DND-41 (cell line): Measurements from ENCODE around the gene CPNE4.

Experiments
- ATAC-seq: fragments of 200-7000 bp; cut with Tn5 transposase; 3 replicates; pipeline ENCODE4 v1.9.1; 2021; ENCODE audit warnings: low read depth; ENCODE audit not compliant: insufficient read depth
- DNase-seq: peaks from one replicate; pipeline ENCODE4 v3.0.0-alpha.2; 2020
- H2AFZ ChIP-seq: 2 replicates; pipeline ENCODE4 v1.6.0; 2012; ENCODE audit warnings: low read depth, low read length
- H3K27ac ChIP-seq: 2 replicates; pipeline ENCODE4 v1.5.1; 2012; ENCODE audit warnings: low read length, inconsistent platforms
- H3K27me3 ChIP-seq: fragments of 200-600 bp; sonication (generic); 2 replicates; pipeline ENCODE4 v1.6.0; 2012; ENCODE audit warnings: low read length, mild to moderate bottlenecking, inconsistent platforms; ENCODE audit not compliant: insufficient read depth, poor library complexity
- H3K36me3 ChIP-seq: 2 replicates; pipeline ENCODE4 v1.5.1; 2012; ENCODE audit warnings: low read length, inconsistent platforms; ENCODE audit not compliant: insufficient read depth
- H3K4me1 ChIP-seq: 2 replicates; pipeline ENCODE4 v1.5.1; 2012; ENCODE audit warnings: mild to moderate bottlenecking, low read length; ENCODE audit not compliant: insufficient read depth
- H3K4me2 ChIP-seq: 2 replicates; pipeline ENCODE4 v1.6.0; 2012; ENCODE audit warnings: mild to moderate bottlenecking, moderate library complexity, low read length, inconsistent platforms; ENCODE audit not compliant: insufficient read depth
- H3K4me3 ChIP-seq, 2 experiments: fragments of 200-600 bp in 1 of 2; shearing (Covaris generic) in 1 of 2; 2 replicates each; pipeline ENCODE4 v1.5.1; 2012 to 2016; ENCODE audit warnings: inconsistent platforms in 2 of 2, low read length in 2 of 2, mild to moderate bottlenecking in 2 of 2, low read depth in 1 of 2, moderate library complexity in 1 of 2
- H3K79me2 ChIP-seq: 2 replicates; pipeline ENCODE4 v1.6.0; 2012; ENCODE audit warnings: low read length, inconsistent platforms; ENCODE audit not compliant: insufficient read depth
- H3K9ac ChIP-seq: 2 replicates; pipeline ENCODE4 v1.6.0; 2012; ENCODE audit warnings: low read depth, mild to moderate bottlenecking, inconsistent platforms, low read length, moderate library complexity
- H3K9me3 ChIP-seq: 2 replicates; pipeline ENCODE4 v1.5.1; 2012; ENCODE audit warnings: low read length, moderate library complexity, mild to moderate bottlenecking, inconsistent platforms; ENCODE audit not compliant: insufficient read depth, severe bottlenecking
- H4K20me1 ChIP-seq: 2 replicates; pipeline ENCODE4 v1.6.0; 2012; ENCODE audit warnings: low read length; ENCODE audit not compliant: insufficient read depth
- CTCF ChIP-seq: IDR thresholded peaks from 2 replicates; pipeline ENCODE4 v1.5.1; 2012; ENCODE audit warnings: borderline replicate concordance, low read length, moderate library complexity, mild to moderate bottlenecking; ENCODE audit not compliant: poor library complexity, severe bottlenecking; ENCODE audit errors: extremely low read depth
- EZH2 ChIP-seq: IDR thresholded peaks from 3 replicates; pipeline ENCODE4 v1.6.1; 2012; ENCODE audit warnings: borderline replicate concordance, low read depth, mild to moderate bottlenecking, moderate library complexity, low read length, inconsistent platforms; ENCODE audit not compliant: severe bottlenecking

The CPNE4 gene

GRCh38 chr3:131819381-131820055 is 215.3 kb downstream of the CPNE4 start:
- Histone ChIP-seq H3K4me3 (no peak overlapping the region), H3K79me2 (no peaks in the 10 kb centered on the region), H3K4me2 (no peak overlapping the region), H2AFZ (no peak overlapping the region), H4K20me1 (no peaks in the 10 kb centered on the region), H3K27me3 (peaks cover 4% of the 10 kb centered on the region), H3K4me1 (no peaks in the 10 kb centered on the region), H3K27ac (no peak overlapping the region), H3K9me3 (no peaks in the 10 kb centered on the region), H3K9ac (no peak overlapping the region), H3K36me3 (no peaks in the 10 kb centered on the region)
- DNase-seq (no peak), ATAC-seq (no peak)
- TF ChIP-seq CTCF: no peak
- no peak for TF ChIP-seq EZH2

- no peaks in the 10 kb centered on the region for H3K79me2 ChIP-seq
- H3K4me3 ChIP-seq: no peak overlapping the region
- TF ChIP-seq CTCF (no peak), EZH2 (no peak)
- no peak overlapping the region for H2AFZ ChIP-seq
- H3K4me1 ChIP-seq: no peaks in the 10 kb centered on the region
- ATAC-seq: no peak
- no peak overlapping the region for H3K9ac ChIP-seq
- no peaks in the 10 kb centered on the region for H3K9me3 ChIP-seq
- H4K20me1 ChIP-seq: no peaks in the 10 kb centered on the region
- H3K27ac ChIP-seq: no peak overlapping the region
- no peak for DNase-seq
- no peak overlapping the region for H3K4me2 ChIP-seq
- H3K36me3 ChIP-seq: no peaks in the 10 kb centered on the region
- peaks cover 3% of the 10 kb centered on the region for H3K27me3 ChIP-seq
These were observed 222.4 kb downstream of the CPNE4 start for GRCh38 chr3:131812433-131812832.

- no peaks in the 10 kb centered on the region for H3K9me3 ChIP-seq
- no peaks in the 10 kb centered on the region for H4K20me1 ChIP-seq
- H3K27me3 ChIP-seq: peaks cover 3% of the 10 kb centered on the region
- no peaks in the 10 kb centered on the region for H3K36me3 ChIP-seq
- ATAC-seq: no peak
- no peak overlapping the region for H3K4me2 ChIP-seq
- no peaks in the 10 kb centered on the region for H3K4me1 ChIP-seq
- H3K9ac ChIP-seq: no peak overlapping the region
- TF ChIP-seq CTCF (no peak), EZH2 (no peak)
- no peaks in the 10 kb centered on the region for H3K79me2 ChIP-seq
- no peak overlapping the region for H2AFZ ChIP-seq
- H3K4me3 ChIP-seq: no peak overlapping the region
- no peak for DNase-seq
- no peak overlapping the region for H3K27ac ChIP-seq
These were observed 223.3 kb downstream of the CPNE4 start for GRCh38 chr3:131811481-131811880.

GRCh38 chr3:131807822-131808221 is 227.0 kb downstream of the CPNE4 start:
- Histone ChIP-seq H4K20me1 (no peaks in the 10 kb centered on the region), H3K4me1 (no peaks in the 10 kb centered on the region), H3K79me2 (no peaks in the 10 kb centered on the region), H3K36me3 (no peaks in the 10 kb centered on the region), H3K4me3 (no peak overlapping the region), H3K9ac (no peak overlapping the region), H3K27ac (no peak overlapping the region), H2AFZ (no peak overlapping the region), H3K27me3 (peaks cover 3% of the 10 kb centered on the region), H3K4me2 (no peak overlapping the region), H3K9me3 (no peaks in the 10 kb centered on the region)
- TF ChIP-seq CTCF (no peak), EZH2 (no peak)
- ATAC-seq (no peak), DNase-seq (no peak)
